Stimulated activated memory B cell treated with anti-CD40 and anti-IgM and Interleukin-4, amounts not matched to agents 10 μg/mL and 1 μg/mL and 100 μg/mL, for 72 hours (primary cell): Measurements from ENCODE around the gene DNAH6.
"Not testable (repeated sequence)": the region's sequence is repeated elsewhere in the genome, so short reads cannot be mapped to it uniquely, and the experiment has no call there.

Experiments used
- ATAC-seq: fragments of 150-1000 bp; cut with Tn5 transposase; 2 replicates; pipeline ENCODE4 v1.10.0; 2021
- H3K27ac Mint-ChIP-seq: one replicate; pipeline ENCODE4 v1.8.0; 2022; ENCODE audit warnings: mild to moderate bottlenecking, mixed read lengths
- H3K27me3 Mint-ChIP-seq: one replicate; pipeline ENCODE4 v1.8.0; 2022; ENCODE audit warnings: mixed read lengths
- H3K36me3 Mint-ChIP-seq: one replicate; pipeline ENCODE4 v1.8.0; 2022; ENCODE audit warnings: mixed read lengths
- H3K4me1 Mint-ChIP-seq: one replicate; pipeline ENCODE4 v1.8.0; 2022; ENCODE audit warnings: mixed read lengths
- H3K4me3 Mint-ChIP-seq: one replicate; pipeline ENCODE4 v1.8.0; 2022; ENCODE audit warnings: mild to moderate bottlenecking, moderate library complexity, mixed read lengths
- H3K9me3 Mint-ChIP-seq: one replicate; pipeline ENCODE4 v1.8.0; 2022; ENCODE audit warnings: mixed read lengths

DNAH6 gene

GRCh38 chr2:84493514-84493913 is 22.8 kb upstream of the DNAH6 start:
- H3K27ac Mint-ChIP-seq, result no peak overlapping the region
- no peaks in the 10 kb centered on the region for H3K36me3 Mint-ChIP-seq
- H3K4me3 Mint-ChIP-seq, result no peak overlapping the region
- no peak for ATAC-seq
- no peaks in the 10 kb centered on the region for H3K27me3 Mint-ChIP-seq
- H3K9me3 Mint-ChIP-seq, result no peaks in the 10 kb centered on the region
- no peaks in the 10 kb centered on the region for H3K4me1 Mint-ChIP-seq

DNA sequence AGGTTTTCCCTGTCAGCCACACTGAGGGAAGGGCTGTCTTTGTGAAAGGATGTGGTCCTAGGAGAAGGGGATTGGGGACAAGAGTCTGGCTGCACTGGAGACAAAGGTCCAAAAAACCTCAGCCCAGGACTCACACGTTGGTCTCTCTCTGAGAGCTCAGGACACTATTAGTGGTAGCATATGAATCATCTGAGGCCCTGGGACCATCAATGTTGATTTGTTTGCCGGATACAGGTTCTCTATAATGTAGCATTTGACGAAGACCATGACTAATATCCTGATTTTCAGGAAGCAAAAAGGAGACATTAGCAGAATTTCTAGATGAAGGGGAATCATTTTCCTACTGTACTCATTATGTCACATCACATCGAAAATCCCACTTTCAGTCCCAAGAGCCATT is 22.2 kb upstream of the DNAH6 start:
- Mint-ChIP-seq H3K9me3 (no peaks in the 10 kb centered on the region), H3K27ac (no peak overlapping the region)

DNA sequence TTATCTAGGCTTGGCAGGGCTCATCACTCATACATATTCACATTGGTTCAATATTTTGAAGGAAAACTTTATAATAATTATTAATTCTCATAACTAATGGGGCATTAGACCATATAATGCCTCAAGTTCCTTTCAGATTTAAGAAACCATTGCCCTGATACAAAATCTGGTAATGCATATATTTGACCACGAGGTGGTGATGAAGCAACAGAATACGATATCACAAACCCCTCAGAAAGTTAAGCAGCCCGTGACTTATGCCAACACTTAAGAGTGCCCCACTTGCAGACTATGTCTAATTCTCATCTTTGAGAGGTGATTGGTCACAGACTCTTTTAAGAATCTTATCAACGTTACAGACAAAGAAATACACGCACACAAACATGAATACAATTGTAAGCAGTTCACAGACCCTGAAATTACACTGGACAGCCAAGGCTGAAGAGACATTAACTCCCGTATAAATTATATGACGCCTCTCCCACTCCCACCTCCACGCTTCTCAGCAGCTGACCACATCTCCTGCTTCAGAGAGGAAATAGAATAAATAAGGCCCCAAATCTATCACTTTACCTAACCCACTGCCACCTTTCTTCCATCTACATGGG is 20.7 kb upstream of the DNAH6 start:
- peak; percentile 68 for ATAC-seq
- Mint-ChIP-seq H3K27ac (no peak overlapping the region), H3K4me3 (no peak overlapping the region), H3K4me1 (no peaks in the 10 kb centered on the region), H3K36me3 (no peaks in the 10 kb centered on the region), H3K27me3 (no peaks in the 10 kb centered on the region), H3K9me3 (no peaks in the 10 kb centered on the region)

More for the DNA sequence above, 22.2 kb upstream of the DNAH6 start:
- H3K4me1 Mint-ChIP-seq, result no peaks in the 10 kb centered on the region
- H3K36me3 Mint-ChIP-seq, result no peaks in the 10 kb centered on the region
- H3K27me3 Mint-ChIP-seq, result no peaks in the 10 kb centered on the region
- no peak for ATAC-seq
- no peak overlapping the region for H3K4me3 Mint-ChIP-seq

- ATAC-seq, result no peak
- H3K36me3 Mint-ChIP-seq, result no peaks in the 10 kb centered on the region
- no peak overlapping the region for H3K27ac Mint-ChIP-seq
- no peak overlapping the region for H3K4me3 Mint-ChIP-seq
- H3K4me1 Mint-ChIP-seq, result no peaks in the 10 kb centered on the region
- no peaks in the 10 kb centered on the region for H3K27me3 Mint-ChIP-seq
- H3K9me3 Mint-ChIP-seq, result no peaks in the 10 kb centered on the region
Measured at GRCh38 chr2:84496386-84496785, 19.9 kb upstream of the DNAH6 start.

DNA sequence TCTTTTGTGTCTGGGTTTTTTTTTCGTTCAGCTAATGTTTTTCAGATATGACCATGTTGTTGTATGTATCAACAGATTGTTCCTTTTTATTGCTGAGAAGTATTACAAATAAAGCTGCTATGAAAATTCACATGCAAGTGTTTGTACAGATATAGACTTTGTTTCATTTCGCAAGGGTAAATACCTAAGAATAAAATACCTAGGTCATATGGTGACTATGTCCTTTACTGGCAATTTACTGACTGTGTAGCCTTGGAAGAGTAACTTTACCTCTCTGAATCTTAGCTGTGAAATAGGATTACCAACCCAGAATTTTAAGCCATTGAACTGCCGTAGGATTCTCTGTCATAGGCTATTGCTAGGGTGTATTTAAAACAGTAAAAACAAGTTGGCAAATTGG is 19.0 kb upstream of the DNAH6 start:
- no peak overlapping the region for H3K27ac Mint-ChIP-seq
- no peaks in the 10 kb centered on the region for H3K27me3 Mint-ChIP-seq
- no peak for ATAC-seq
- H3K4me3 Mint-ChIP-seq, result no peak overlapping the region
- H3K36me3 Mint-ChIP-seq, result no peaks in the 10 kb centered on the region
- no peaks in the 10 kb centered on the region for H3K4me1 Mint-ChIP-seq
- H3K9me3 Mint-ChIP-seq, result no peaks in the 10 kb centered on the region

DNA sequence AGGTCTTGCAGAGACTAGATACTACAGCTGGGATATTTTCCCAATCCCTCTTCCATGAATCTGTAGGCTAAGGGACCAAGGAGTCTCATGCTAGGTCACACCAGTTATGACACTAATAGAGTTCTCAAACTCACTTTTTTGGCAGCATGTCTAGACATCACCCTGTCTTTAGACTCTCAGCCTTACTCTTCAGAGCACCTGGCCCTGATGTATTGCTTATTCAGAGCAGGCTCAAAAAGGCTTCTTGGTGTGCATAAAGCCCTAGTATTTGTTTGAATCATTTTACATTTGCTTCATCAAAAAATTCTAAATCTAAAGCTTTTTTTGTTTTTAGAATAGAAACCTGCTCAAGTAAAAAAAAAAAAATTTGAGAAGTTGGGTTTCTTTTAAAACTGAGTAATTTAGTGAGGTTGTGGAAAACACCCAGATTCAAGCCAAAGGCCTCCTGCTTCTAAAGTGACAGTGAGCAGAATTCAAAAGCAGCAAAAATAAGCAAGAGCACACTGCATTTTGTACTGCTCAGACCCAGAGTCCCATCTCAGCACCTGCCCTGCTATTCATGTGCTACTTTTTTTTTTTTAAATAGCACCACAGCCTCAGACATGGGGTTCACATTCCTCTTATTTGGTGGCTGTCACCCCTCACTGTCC is 18.0 kb upstream of the DNAH6 start:
- ATAC-seq, result peak; percentile 39
- Mint-ChIP-seq H3K27ac (no peak overlapping the region), H3K4me1 (no peaks in the 10 kb centered on the region), H3K27me3 (no peaks in the 10 kb centered on the region), H3K9me3 (no peaks in the 10 kb centered on the region), H3K36me3 (no peaks in the 10 kb centered on the region), H3K4me3 (no peak overlapping the region)

DNA sequence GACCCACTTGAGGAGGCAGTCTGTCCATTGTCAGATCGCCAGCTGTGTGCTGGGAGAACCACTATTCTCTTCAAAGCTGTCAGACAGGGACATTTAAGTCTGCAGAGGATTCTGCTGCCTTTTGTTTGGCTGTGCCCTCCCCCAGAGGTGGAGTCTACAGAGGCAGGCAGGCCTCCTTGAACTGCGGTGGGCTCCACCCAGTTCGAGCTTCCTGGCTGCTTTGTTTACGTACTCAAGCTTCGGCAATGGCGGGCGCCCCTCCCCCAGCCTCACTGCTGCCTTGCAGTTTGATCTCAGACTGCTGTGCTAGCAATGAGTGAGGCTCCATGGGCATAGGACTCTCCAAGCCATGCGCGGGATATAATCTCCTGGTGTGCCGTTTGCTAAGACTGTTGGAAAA is 5.3 kb upstream of the DNAH6 start:
- H3K36me3 Mint-ChIP-seq, H3K4me1 Mint-ChIP-seq, H3K27ac Mint-ChIP-seq, H3K4me3 Mint-ChIP-seq, ATAC-seq, H3K9me3 Mint-ChIP-seq: not testable (repeated sequence)
- peaks cover 33% of the 10 kb centered on the region for H3K27me3 Mint-ChIP-seq

GRCh38 chr2:84515788-84516187 is 510 bp upstream of the DNAH6 start:
- Mint-ChIP-seq H3K27me3 (peaks cover 46% of the 10 kb centered on the region), H3K4me3 (peak overlapping the region; percentile 81), H3K36me3 (no peaks in the 10 kb centered on the region), H3K27ac (peak overlapping the region; percentile 34), H3K9me3 (peaks cover 2% of the 10 kb centered on the region), H3K4me1 (no peaks in the 10 kb centered on the region)
- no peak for ATAC-seq

DNA sequence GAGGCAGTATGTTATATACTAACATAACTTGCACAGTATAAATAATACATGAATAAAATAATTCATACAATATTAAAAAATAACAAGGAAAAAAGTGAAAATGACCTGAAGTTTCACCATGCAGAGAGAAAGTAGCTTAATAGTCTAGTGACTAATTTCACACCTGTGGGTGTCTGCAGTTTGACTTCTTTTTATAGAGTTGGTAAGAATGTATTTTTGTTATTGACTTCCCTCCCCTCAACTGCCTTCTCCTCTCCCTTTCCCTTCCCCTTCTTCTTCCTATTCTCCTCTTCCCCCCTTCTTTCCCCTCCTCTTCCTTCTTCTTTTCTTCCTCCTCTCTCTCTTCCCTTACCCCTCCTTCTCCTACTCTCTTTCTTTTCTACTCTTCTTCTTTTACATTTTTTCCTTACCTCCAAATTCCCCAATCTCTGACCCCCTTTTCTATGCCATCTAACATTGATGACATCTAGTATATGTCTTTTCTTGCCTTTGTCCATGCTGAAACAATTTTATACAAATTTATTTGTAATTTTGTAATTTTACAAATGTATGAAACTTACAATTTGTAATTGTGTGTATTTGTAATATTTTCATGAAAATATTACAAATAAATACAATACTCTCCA is 3.1 kb downstream of the DNAH6 start:
- Mint-ChIP-seq H3K4me3 (no peak overlapping the region), H3K36me3 (no peaks in the 10 kb centered on the region), H3K4me1 (no peaks in the 10 kb centered on the region), H3K27ac (no peak overlapping the region), H3K9me3 (peaks cover 2% of the 10 kb centered on the region), H3K27me3 (peaks cover 46% of the 10 kb centered on the region)
- ATAC-seq, result no peak

- no peak overlapping the region for H3K4me3 Mint-ChIP-seq
- no peaks in the 10 kb centered on the region for H3K36me3 Mint-ChIP-seq
- no peaks in the 10 kb centered on the region for H3K4me1 Mint-ChIP-seq
- H3K9me3 Mint-ChIP-seq, result peaks cover 2% of the 10 kb centered on the region
- no peak for ATAC-seq
- peaks cover 50% of the 10 kb centered on the region for H3K27me3 Mint-ChIP-seq
- H3K27ac Mint-ChIP-seq, result no peak overlapping the region
Measured at GRCh38 chr2:84526562-84526961, 10.3 kb downstream of the DNAH6 start.

GRCh38 chr2:84527137-84528129 is 11.1 kb downstream of the DNAH6 start:
- peaks cover 2% of the 10 kb centered on the region for H3K9me3 Mint-ChIP-seq

DNA sequence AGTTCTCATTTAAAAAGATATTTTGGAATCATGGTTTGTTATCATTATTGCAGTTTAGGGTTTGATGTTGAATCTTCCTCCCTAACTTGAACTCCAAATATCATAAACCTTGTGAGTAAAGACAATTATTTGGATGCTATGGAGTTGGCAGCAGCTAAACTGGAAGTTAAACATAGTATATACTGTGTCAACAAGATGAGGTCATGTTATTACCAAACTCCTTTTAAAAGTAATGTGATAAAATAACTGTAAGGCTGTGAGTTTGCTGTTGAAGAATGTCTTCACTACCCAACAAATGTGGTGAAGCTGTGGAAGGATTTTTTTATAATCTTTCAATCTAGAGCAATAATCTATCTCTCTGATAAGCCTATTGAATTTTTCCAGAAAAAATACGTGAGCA is 16.0 kb downstream of the DNAH6 start:
- no peak for ATAC-seq
- Mint-ChIP-seq H3K4me1 (no peaks in the 10 kb centered on the region), H3K36me3 (no peaks in the 10 kb centered on the region), H3K27ac (no peak overlapping the region), H3K9me3 (no peaks in the 10 kb centered on the region), H3K27me3 (peaks cover 17% of the 10 kb centered on the region), H3K4me3 (no peak overlapping the region)

More at GRCh38 chr2:84527137-84528129, 11.1 kb downstream of the DNAH6 start:
- H3K4me3 Mint-ChIP-seq, result no peak overlapping the region
- no peak overlapping the region for H3K27ac Mint-ChIP-seq
- H3K27me3 Mint-ChIP-seq, result peaks cover 43% of the 10 kb centered on the region
- no peaks in the 10 kb centered on the region for H3K4me1 Mint-ChIP-seq
- no peak for ATAC-seq
- H3K36me3 Mint-ChIP-seq, result no peaks in the 10 kb centered on the region

- H3K9me3 Mint-ChIP-seq, result no peaks in the 10 kb centered on the region
- H3K4me1 Mint-ChIP-seq, result no peaks in the 10 kb centered on the region
- ATAC-seq, result no peak
- no peak overlapping the region for H3K4me3 Mint-ChIP-seq
- H3K27me3 Mint-ChIP-seq, result peaks cover 17% of the 10 kb centered on the region
- H3K27ac Mint-ChIP-seq, result no peak overlapping the region
- H3K36me3 Mint-ChIP-seq, result no peaks in the 10 kb centered on the region
Measured at GRCh38 chr2:84534225-84534624, 17.9 kb downstream of the DNAH6 start.

DNA sequence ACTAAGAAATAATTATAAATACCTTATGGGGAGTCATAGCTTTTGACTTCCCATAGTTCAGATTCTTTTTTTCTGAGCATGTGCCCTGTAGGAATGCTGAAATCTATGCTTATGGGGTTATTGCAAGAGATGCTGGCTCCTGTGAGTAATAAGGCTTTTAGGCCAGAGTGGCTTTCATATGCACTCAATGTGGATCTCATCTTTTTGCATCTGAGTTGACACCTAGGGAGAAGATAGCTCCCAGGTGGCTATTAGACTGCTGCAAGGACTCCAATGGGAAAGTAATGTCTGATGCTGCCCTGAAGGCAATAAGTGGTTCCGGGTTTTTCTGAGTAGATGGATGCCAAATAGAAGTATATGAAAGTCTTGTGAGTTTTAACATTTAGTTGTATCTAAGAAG is 21.0 kb downstream of the DNAH6 start:
- ATAC-seq, result no peak
- Mint-ChIP-seq H3K4me3 (no peak overlapping the region), H3K36me3 (no peaks in the 10 kb centered on the region), H3K27me3 (no peaks in the 10 kb centered on the region), H3K4me1 (no peaks in the 10 kb centered on the region), H3K27ac (no peak overlapping the region), H3K9me3 (no peaks in the 10 kb centered on the region)

- Mint-ChIP-seq H3K36me3 (no peaks in the 10 kb centered on the region), H3K4me1 (no peaks in the 10 kb centered on the region), H3K9me3 (no peaks in the 10 kb centered on the region), H3K4me3 (no peak overlapping the region), H3K27ac (no peak overlapping the region), H3K27me3 (no peaks in the 10 kb centered on the region)
- ATAC-seq, result no peak
Measured at GRCh38 chr2:84539729-84540128, 23.4 kb downstream of the DNAH6 start.
